ENCODE measurements around the gene AGXT2. TPM values are rescaled to one million over a fixed set of nuclear protein-coding genes. Genes with fewer than 3 reads are reported as not detected.

The AGXT2 gene
- total and polyA plus RNA-seq, 12 donors = not detected

- 76 to 81% methylated on average over 4 of the region's 4 CpGs for WGBS, 2 donors
- no peak for ATAC-seq
Observed at GRCh38 chr5:35073160-35073559, 25.4 kb upstream of the AGXT2 start.

DNA sequence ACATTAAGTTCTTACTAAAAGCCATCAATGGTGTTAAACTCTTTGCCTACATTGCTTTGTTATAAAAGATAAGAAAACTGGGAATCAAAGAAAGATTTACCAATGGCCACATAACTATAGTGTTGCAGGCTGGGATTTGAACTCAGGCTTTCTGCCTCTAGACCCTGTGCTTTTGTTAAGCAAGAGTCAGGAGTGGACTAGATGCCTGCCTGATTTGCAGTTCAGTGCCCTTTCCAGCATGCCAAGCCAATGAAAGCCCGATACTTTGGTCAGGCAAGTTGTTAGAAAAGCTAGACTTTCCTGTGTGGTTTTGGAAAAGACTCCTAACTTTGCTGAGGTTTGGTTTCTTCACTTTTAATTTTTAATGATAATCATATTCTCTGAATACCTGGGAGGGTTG is 21.4 kb upstream of the AGXT2 start:
- Histone ChIP-seq H3K36me3 (no peaks in the 10 kb centered on the region), H3K27ac (no peak overlapping the region), H3K4me3 (no peak overlapping the region), H3K4me1 (no peaks in the 10 kb centered on the region), H3K9me3 (peaks cover 0 to 7% (median 0%) of the 10 kb centered on the region in 11 donors), H3K27me3 (peaks cover 0 to 8% (median 0%) of the 10 kb centered on the region in 7 donors)
- DNase-seq (no peak), ATAC-seq (no peak)
- TF ChIP-seq, protein P1, sequence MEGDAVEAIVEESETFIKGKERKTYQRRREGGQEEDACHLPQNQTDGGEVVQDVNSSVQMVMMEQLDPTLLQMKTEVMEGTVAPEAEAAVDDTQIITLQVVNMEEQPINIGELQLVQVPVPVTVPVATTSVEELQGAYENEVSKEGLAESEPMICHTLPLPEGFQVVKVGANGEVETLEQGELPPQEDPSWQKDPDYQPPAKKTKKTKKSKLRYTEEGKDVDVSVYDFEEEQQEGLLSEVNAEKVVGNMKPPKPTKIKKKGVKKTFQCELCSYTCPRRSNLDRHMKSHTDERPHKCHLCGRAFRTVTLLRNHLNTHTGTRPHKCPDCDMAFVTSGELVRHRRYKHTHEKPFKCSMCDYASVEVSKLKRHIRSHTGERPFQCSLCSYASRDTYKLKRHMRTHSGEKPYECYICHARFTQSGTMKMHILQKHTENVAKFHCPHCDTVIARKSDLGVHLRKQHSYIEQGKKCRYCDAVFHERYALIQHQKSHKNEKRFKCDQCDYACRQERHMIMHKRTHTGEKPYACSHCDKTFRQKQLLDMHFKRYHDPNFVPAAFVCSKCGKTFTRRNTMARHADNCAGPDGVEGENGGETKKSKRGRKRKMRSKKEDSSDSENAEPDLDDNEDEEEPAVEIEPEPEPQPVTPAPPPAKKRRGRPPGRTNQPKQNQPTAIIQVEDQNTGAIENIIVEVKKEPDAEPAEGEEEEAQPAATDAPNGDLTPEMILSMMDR (IDR thresholded peaks at IDR 0.05) = no peak
- 90 to 92% methylated on average over 1 of the region's 1 CpG for WGBS, 2 donors
- intact Hi-C loops (cut with DNase I) = no loop called here

More at GRCh38 chr5:35073160-35073559, 25.4 kb upstream of the AGXT2 start:
- H3K36me3 ChIP-seq = no peaks in the 10 kb centered on the region
- DNase-seq = no peak
- no peak overlapping the region for H3K4me3 ChIP-seq
- no peak overlapping the region for H3K27ac ChIP-seq
- intact Hi-C loops (cut with DNase I) = no loop called here
- peaks cover 0 to 19% (median 0%) of the 10 kb centered on the region in 11 donors for H3K9me3 ChIP-seq
- no peaks in the 10 kb centered on the region for H3K27me3 ChIP-seq
- no peaks in the 10 kb centered on the region for H3K4me1 ChIP-seq
- TF ChIP-seq, protein P1 (IDR thresholded peaks at IDR 0.05) = no peak

GRCh38 chr5:35067985-35068384 is 20.2 kb upstream of the AGXT2 start:
- Histone ChIP-seq H3K4me3 (no peak overlapping the region), H3K27me3 (peaks cover 0 to 8% (median 0%) of the 10 kb centered on the region in 7 donors), H3K4me1 (no peaks in the 10 kb centered on the region), H3K9me3 (no peaks in the 10 kb centered on the region), H3K27ac (no peak overlapping the region), H3K36me3 (no peaks in the 10 kb centered on the region)
- ATAC-seq = no peak
- no peak for DNase-seq
- 90 to 91% methylated on average over 2 of the region's 2 CpGs for WGBS, 2 donors
- intact Hi-C loops (cut with DNase I) = no loop called here
- TF ChIP-seq, protein P1 (IDR thresholded peaks at IDR 0.05) = no peak

- 91 to 92% methylated on average over 5 of the region's 5 CpGs for WGBS, 2 donors
- ATAC-seq = no peak
- peaks cover 0 to 9% (median 0%) of the 10 kb centered on the region in 7 donors for H3K27me3 ChIP-seq
- H3K4me1 ChIP-seq = no peaks in the 10 kb centered on the region
- TF ChIP-seq, protein P1 (IDR thresholded peaks at IDR 0.05) = no peak
- intact Hi-C loops (cut with DNase I) = no loop called here
- DNase-seq = no peak
- H3K9me3 ChIP-seq = no peaks in the 10 kb centered on the region
- H3K27ac ChIP-seq = no peak overlapping the region
- H3K4me3 ChIP-seq = no peak overlapping the region
- no peaks in the 10 kb centered on the region for H3K36me3 ChIP-seq
Observed at GRCh38 chr5:35066260-35066795, 18.6 kb upstream of the AGXT2 start.

Data from heart right ventricle (tissue), 16 donors.